22Rv1 (cell line): ENCODE measurements around the gene CDKL2.
"Not testable (repeated sequence)": the region's sequence is repeated elsewhere in the genome, so short reads cannot be mapped to it uniquely, and the experiment has no call there.

Experiments
- ZFX ChIP-seq: fragments of 450-650 bp; IDR thresholded peaks from 2 replicates; pipeline ENCODE4 v1.6.1; 2017; ENCODE audit warnings: antibody characterized with exemption, borderline replicate concordance
- TF ChIP-seq, protein P1 (sequence below): fragments of 450-650 bp; IDR thresholded peaks from 2 replicates; pipeline ENCODE4 v1.5.1; 2017; ENCODE audit warnings: mild to moderate bottlenecking

GRCh38 chr4:75544220-75544619 is 86.1 kb downstream of the CDKL2 start:
- TF ChIP-seq, protein P1, sequence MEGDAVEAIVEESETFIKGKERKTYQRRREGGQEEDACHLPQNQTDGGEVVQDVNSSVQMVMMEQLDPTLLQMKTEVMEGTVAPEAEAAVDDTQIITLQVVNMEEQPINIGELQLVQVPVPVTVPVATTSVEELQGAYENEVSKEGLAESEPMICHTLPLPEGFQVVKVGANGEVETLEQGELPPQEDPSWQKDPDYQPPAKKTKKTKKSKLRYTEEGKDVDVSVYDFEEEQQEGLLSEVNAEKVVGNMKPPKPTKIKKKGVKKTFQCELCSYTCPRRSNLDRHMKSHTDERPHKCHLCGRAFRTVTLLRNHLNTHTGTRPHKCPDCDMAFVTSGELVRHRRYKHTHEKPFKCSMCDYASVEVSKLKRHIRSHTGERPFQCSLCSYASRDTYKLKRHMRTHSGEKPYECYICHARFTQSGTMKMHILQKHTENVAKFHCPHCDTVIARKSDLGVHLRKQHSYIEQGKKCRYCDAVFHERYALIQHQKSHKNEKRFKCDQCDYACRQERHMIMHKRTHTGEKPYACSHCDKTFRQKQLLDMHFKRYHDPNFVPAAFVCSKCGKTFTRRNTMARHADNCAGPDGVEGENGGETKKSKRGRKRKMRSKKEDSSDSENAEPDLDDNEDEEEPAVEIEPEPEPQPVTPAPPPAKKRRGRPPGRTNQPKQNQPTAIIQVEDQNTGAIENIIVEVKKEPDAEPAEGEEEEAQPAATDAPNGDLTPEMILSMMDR, result not testable (repeated sequence)
- not testable (repeated sequence) for TF ChIP-seq ZFX
